NCI-H2227 (cell line): ENCODE results near the gene BLTP2.

Source experiments
- DNase-seq: peaks from one replicate; lab custom pipeline; 2025; ENCODE audit not compliant: unreplicated experiment; lab: John Stamatoyannopoulos, UW

BLTP2 gene

DNA sequence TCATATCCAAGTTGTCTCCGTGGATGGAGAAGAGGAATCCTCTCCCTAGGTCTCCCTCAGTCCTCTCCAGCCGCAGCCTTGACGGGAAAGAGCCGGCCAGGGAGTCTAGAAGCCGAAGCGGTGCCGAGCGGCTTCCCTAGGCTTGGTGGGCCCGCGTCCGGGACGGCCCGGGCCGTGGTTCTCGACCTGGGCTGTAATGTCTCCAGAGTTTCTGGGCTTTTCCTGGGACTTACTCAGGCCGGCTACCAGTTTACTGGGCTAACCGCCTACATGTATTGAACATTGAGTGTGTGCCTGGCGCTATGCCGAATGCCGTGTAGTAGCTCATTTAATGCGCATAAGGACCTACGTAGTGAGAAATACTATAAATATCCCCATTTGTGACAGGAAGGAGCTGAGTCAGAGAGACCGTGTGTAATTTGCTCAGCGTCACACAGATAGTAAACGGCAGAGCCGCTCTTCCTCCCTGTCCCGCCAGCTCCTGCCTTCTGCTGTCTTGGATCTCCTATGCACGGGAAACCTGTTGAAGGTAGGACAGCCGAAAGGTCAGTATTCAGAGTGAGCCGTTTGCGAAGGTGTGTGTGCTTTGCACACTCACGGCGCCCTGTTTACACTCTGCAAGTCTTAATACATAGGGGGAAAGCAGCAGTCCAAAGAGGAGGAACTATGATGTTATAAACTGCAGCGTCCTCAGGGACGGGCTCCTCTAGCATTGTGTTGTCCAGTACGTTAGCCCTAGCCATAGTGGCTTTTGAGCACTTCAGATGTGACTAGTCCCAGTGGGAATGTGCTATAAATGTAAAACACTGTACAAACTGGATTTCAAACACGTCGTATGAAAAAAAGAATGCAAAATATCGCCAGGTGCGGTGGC lies 45.4 kb downstream of the BLTP2 start:
- peak; percentile 67 for DNase-seq

DNA sequence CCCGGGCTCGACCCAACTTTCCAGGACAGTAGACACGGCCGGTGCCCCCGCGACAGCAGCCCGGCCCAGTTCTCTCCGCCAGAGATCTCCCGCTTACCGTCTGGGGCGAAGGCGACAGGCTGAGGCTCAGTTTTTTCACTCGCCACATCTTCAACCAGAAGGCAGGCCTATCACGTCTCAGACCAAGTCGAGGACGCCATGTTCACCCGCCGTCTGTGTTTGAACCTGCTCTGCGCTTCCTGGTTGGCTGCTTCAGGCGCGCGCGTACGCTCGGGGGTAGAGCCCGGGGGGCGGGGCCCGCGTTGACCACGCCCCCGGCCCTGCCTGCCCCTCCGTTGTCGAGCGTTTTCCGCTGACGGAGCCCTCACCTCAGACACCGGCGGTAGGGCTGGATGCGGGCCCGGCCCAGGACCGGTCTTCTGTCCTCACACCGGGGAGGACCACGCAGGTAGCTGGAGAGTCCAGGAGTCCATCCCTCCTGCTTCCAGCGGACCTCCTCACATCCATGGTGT lies 46.1 kb downstream of the BLTP2 start, which contains the start of gene SPAG5:
SPAG5 (minus strand) TSS at position 227 of the 512 bp plus-strand sequence; CDS start at position 148, 79 bp downstream.
- peak; percentile 93 for DNase-seq

DNA sequence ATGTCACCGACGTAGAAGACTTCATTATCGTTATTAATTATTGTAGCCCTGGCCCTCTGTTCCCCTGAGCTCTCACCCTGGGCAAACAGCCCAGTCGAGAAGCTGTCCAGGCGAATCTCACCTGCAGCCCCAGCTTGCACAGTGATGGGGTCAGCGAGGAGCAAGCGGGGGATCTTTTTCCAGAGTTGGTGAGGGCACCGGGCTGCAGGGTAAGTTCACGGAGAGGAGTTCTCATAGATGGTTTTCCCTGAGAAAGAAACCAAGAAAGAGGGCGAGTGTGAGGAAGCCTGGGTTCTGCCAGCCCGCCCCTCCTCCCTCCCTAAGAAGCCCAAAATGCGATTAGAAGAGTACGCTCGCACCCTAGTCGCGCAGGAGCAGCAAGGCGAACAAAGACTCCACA lies 46.6 kb downstream of the BLTP2 start:
- DNase-seq = no peak

DNA sequence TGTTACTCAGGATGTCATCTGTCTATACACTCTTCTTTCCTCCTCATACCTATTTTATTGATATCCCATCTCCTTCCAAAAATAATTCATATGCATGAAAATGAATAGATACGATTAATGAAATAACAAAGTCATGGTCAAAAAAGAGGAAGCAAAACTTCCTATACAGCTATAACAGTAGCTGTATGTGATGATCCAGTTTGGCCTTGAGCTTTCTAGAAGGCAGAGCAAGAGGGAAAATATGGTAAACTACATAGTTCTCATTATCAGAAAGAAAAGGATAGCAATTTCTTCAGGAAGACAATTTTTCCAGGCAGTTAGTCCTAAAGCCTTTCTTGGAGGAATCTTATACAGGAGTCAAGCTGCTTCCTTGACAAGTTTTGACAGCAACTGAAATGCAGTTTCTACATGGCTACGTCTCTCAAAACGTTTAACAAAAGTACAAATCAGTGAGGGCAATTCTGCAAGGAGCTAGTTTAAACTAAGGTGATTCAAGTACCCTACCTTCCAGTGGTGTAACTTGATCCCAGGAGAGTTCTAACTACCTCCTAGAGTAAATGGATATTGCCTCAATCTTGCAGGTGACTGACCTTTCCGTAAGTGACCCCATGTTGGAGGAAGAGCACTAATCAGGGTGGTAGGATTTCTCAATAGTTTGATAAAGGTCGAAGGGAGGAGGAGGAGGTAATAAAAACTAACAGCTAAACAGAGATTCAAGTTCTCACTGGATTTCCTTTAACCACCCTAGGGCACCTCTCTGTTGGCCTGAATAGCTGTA lies 47.2 kb downstream of the BLTP2 start:
- DNase-seq = no peak
